PFSK-1 (cell line): Measurements from ENCODE around the gene DGKH.

ENCODE experiments used
- FOXP2 ChIP-seq: optimal IDR thresholded peaks from 2 replicates; pipeline ENCODE3; 2011; ENCODE audit warnings: borderline replicate concordance, control low read depth, inconsistent platforms; ENCODE audit not compliant: insufficient read depth; ENCODE audit errors: extremely low read length, extremely low read depth
- POLR2AphosphoS5 ChIP-seq: IDR thresholded peaks from 2 replicates; pipeline ENCODE4 v1.6.1; 2012; ENCODE audit warnings: low read depth, mild to moderate bottlenecking, control low read depth, low read length, moderate library complexity
- SIN3A ChIP-seq: IDR thresholded peaks from 2 replicates; pipeline ENCODE4 v1.6.1; 2012; ENCODE audit warnings: mild to moderate bottlenecking, low read length, moderate library complexity, borderline replicate concordance; ENCODE audit not compliant: insufficient read depth
- TAF1 ChIP-seq: IDR thresholded peaks from 2 replicates; pipeline ENCODE4 v1.6.1; 2012; ENCODE audit warnings: low read length, control low read depth, borderline replicate concordance; ENCODE audit not compliant: insufficient read depth
- TF ChIP-seq, protein P1 (sequence below), 2 experiments: IDR thresholded peaks; 2 replicates each; pipeline versions ENCODE4 v1.6.1 to v1.8.0; 2011 to 2012; ENCODE audit warnings: low read depth in 2 of 2, low read length in 2 of 2, control low read depth in 1 of 2, inconsistent platforms in 1 of 2, mild to moderate bottlenecking in 1 of 2, moderate library complexity in 1 of 2; ENCODE audit not compliant: insufficient read depth in 1 of 2

DGKH gene

DNA sequence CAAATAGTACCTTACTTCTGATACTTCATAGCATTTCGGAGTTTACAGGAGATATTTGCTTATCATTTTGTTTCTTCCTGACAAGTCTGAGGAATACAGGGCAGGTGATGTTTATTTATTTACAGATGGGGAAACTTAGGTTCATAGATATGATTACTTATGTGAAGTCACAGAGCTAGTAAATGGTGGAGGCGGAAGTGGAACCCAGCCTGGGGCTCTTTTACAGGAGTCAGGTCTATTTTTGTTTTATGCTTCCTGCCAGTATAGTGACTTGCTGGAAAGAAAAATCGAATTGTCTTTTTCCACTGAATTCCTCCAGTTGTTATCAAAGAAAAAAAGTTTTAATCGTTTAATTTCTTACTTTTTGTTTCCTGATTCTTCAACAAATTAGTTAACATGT lies 66.5 kb downstream of the DGKH start:
- no peak for TF ChIP-seq POLR2AphosphoS5

DNA sequence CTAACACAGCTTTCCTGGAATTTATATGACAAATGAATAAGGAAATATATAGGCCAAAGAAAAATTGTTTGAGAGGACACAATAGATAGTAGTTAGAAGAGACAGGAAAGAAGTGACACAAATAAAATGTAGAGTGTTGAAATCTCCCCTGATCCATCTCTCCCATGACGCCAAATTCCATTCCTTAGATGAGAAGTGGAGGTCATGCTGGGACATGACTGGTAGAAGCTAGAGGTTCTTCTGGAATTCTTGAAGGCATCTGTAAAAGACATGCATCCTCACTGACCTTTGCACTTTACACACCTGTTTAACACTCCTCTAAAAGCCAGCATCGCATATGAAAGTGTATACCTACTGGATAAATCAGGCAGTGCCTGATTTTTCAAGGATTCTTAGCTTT lies 67.8 kb downstream of the DGKH start:
- no peak for TF ChIP-seq POLR2AphosphoS5
- no peak for TF ChIP-seq FOXP2
- TF ChIP-seq, protein P1, sequence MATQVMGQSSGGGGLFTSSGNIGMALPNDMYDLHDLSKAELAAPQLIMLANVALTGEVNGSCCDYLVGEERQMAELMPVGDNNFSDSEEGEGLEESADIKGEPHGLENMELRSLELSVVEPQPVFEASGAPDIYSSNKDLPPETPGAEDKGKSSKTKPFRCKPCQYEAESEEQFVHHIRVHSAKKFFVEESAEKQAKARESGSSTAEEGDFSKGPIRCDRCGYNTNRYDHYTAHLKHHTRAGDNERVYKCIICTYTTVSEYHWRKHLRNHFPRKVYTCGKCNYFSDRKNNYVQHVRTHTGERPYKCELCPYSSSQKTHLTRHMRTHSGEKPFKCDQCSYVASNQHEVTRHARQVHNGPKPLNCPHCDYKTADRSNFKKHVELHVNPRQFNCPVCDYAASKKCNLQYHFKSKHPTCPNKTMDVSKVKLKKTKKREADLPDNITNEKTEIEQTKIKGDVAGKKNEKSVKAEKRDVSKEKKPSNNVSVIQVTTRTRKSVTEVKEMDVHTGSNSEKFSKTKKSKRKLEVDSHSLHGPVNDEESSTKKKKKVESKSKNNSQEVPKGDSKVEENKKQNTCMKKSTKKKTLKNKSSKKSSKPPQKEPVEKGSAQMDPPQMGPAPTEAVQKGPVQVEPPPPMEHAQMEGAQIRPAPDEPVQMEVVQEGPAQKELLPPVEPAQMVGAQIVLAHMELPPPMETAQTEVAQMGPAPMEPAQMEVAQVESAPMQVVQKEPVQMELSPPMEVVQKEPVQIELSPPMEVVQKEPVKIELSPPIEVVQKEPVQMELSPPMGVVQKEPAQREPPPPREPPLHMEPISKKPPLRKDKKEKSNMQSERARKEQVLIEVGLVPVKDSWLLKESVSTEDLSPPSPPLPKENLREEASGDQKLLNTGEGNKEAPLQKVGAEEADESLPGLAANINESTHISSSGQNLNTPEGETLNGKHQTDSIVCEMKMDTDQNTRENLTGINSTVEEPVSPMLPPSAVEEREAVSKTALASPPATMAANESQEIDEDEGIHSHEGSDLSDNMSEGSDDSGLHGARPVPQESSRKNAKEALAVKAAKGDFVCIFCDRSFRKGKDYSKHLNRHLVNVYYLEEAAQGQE (IDR thresholded peaks at IDR 0.05; ENCODE audit: insufficient read depth in 1 of 2, low read depth in 2 of 2, low read length in 2 of 2) = no peak
- TF ChIP-seq TAF1 = no peak
- no peak for TF ChIP-seq SIN3A

DNA sequence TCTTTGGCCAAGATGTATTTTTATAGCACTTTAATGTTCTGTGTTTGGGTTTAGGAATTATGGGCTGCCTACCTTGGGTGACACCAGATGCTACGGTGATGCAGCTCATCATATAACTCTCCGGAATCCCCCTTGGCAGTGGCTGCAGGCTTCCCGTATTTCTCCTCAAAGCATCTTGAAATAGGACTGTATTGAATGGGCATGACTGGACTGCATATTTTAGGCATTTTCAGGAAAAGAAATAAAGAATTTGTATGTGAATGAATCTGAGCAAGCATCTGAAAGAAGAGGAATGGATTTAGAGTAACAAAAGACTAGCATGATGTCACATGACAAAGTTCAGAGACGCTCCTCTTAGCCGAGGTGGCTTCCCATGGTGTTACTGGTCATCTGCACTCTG lies 70.6 kb downstream of the DGKH start:
- TF ChIP-seq, protein P1 (IDR thresholded peaks at IDR 0.05; ENCODE audit: insufficient read depth in 1 of 2, low read depth in 2 of 2, low read length in 2 of 2) = no peak
- no peak for TF ChIP-seq POLR2AphosphoS5
- TF ChIP-seq SIN3A = no peak
- TF ChIP-seq TAF1 = no peak
- TF ChIP-seq FOXP2 = no peak

DNA sequence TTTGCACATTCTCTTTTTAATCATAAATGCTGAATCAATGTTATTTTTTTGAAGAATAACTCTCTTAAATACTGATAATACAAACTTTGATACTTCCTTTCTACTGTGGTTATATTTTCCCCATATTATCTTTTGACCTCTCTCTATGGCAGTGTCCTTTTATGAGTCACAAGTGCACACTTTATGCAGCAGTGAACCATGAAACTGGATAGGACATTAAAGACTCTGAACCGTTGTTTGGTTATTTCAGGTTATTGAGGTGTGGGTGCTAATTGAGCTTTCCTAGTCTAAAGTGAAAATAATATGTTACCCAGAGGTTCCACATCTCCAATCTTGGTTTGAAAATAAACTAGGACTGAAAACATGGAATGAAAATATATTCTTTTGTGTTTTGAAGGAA lies 71.4 kb downstream of the DGKH start:
- no peak for TF ChIP-seq POLR2AphosphoS5
- no peak for TF ChIP-seq TAF1
- no peak for TF ChIP-seq FOXP2
- TF ChIP-seq, protein P1 (IDR thresholded peaks at IDR 0.05; ENCODE audit: insufficient read depth in 1 of 2, low read depth in 2 of 2, low read length in 2 of 2) = no peak
- TF ChIP-seq SIN3A = no peak

DNA sequence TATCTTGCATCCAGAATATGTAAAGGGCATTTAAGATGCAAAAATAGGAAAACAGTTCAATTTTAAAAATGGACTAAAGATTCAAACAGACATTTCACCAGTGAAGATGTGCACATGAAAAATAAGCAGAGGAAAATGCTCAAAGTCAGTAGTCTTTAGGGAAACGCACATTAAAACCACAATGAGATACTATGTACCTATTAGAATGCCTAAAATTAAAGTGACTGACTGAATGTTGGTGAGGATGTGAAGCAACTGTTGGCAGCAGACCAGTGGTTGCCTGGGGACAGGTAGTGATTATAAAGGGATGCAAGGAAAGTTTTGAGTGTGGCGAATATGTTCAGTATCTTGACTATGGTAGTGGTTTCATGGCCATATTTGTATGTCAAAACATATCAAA lies 75.2 kb downstream of the DGKH start:
- TF ChIP-seq SIN3A = no peak
- TF ChIP-seq TAF1 = no peak
- no peak for TF ChIP-seq POLR2AphosphoS5
- no peak for TF ChIP-seq FOXP2
- TF ChIP-seq, protein P1 (IDR thresholded peaks at IDR 0.05; ENCODE audit: insufficient read depth in 1 of 2, low read depth in 2 of 2, low read length in 2 of 2) = no peak

DNA sequence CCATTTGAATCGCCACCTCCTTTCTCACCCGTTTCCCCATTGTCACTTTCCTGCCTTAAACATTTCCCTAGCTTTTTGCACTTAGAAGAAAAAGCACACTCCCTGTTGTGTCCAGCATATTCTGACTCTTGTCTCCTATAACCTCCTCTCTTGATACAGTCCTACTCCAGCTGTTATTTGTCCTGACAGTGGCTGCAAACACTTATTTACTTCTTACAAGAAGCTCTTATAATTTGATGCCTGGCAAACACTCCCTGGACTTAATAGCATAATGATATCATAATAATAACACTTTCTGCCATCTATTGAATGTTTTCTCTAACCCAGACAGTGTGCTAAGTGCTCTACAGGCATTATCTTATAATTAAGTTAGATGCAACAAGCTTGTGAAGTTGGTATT lies 76.6 kb downstream of the DGKH start:
- no peak for TF ChIP-seq SIN3A
- no peak for TF ChIP-seq FOXP2
- TF ChIP-seq TAF1 = no peak
- TF ChIP-seq, protein P1 (IDR thresholded peaks at IDR 0.05; ENCODE audit: insufficient read depth in 1 of 2, low read depth in 2 of 2, low read length in 2 of 2) = no peak
- no peak for TF ChIP-seq POLR2AphosphoS5
